A549 (cell line): Measurements from ENCODE around the gene BBLN.

ENCODE experiments used
- BHLHE40 ChIP-seq: IDR thresholded peaks from 2 replicates; pipeline ENCODE4 v1.6.1; 2012; ENCODE audit warnings: low read depth, low read length, inconsistent platforms
- CTCF ChIP-seq: fragments of >200 bp; sonication (Bioruptor Twin); formaldehyde crosslinking; IDR thresholded peaks from 3 replicates; pipeline ENCODE4 v1.5.1; 2016
- ESRRA ChIP-seq: fragments of 150-350 bp; IDR thresholded peaks from 2 replicates; pipeline ENCODE4 v1.6.1; 2014; ENCODE audit warnings: mild to moderate bottlenecking, low read length, borderline replicate concordance
- REST ChIP-seq: fragments of 200-600 bp; sonication (generic); IDR thresholded peaks from 2 replicates; pipeline ENCODE4 v1.6.1; 2016; ENCODE audit warnings: antibody characterized with exemption, mild to moderate bottlenecking, moderate library complexity
- ZFP36 ChIP-seq: fragments of 450-650 bp; IDR thresholded peaks from 2 replicates; pipeline ENCODE4 v1.6.1; 2014; ENCODE audit warnings: borderline replicate concordance; ENCODE audit not compliant: partially characterized antibody

- TF ChIP-seq ZFP36 = no peak
- no peak for TF ChIP-seq REST
- no peak for TF ChIP-seq BHLHE40
- no peak for TF ChIP-seq ESRRA
- TF ChIP-seq CTCF = no peak
These were observed 35.6 kb upstream of the BBLN start for GRCh38 chr9:128124451-128124850.
